Endothelial cell (in vitro differentiated cells): ENCODE data around the gene SRGAP3. TPM values are rescaled to one million over a fixed set of nuclear protein-coding genes. Genes with fewer than 3 reads are reported as not detected.
A peak's percentile ranks its signal among the peaks of the same experiment; 100 is the strongest.

Source experiments
- DNase-seq: peaks from one replicate; pipeline ENCODE4 v3.0.0; 2021; ENCODE audit warnings: low spot score
- H3K27ac Mint-ChIP-seq: one replicate; pipeline ENCODE4 v1.8.0; 2021; ENCODE audit warnings: mixed read lengths, inconsistent platforms; ENCODE audit not compliant: unreplicated experiment
- H3K27me3 Mint-ChIP-seq: one replicate; pipeline ENCODE4 v1.8.0; 2021; ENCODE audit warnings: mild to moderate bottlenecking, moderate library complexity, mixed read lengths, inconsistent platforms; ENCODE audit not compliant: unreplicated experiment
- H3K36me3 Mint-ChIP-seq: one replicate; pipeline ENCODE4 v1.8.0; 2021; ENCODE audit warnings: mild to moderate bottlenecking, low read depth, mixed read lengths, inconsistent platforms; ENCODE audit not compliant: unreplicated experiment
- H3K4me1 Mint-ChIP-seq: one replicate; pipeline ENCODE4 v1.8.0; 2021; ENCODE audit warnings: mild to moderate bottlenecking, mixed read lengths, inconsistent platforms; ENCODE audit not compliant: unreplicated experiment
- H3K4me3 Mint-ChIP-seq: one replicate; pipeline ENCODE4 v1.8.0; 2021; ENCODE audit warnings: mild to moderate bottlenecking, mixed read lengths, inconsistent platforms; ENCODE audit not compliant: unreplicated experiment
- H3K9me3 Mint-ChIP-seq: one replicate; pipeline ENCODE4 v1.8.0; 2021; ENCODE audit warnings: mixed read lengths, inconsistent platforms; ENCODE audit not compliant: unreplicated experiment
- CTCF ChIP-seq: fragments of 200-600 bp; sonication (generic); IDR thresholded peaks from one replicate; pipeline ENCODE4 v1.5.0; 2021; ENCODE audit warnings: antibody characterized with exemption; ENCODE audit not compliant: unreplicated experiment
- total RNA-seq: library from RNA; stranded (reverse); fragmentation: NEBNext Ultra II Directional; extraction: Animal tissue kit (Norgen Biotek cat#: 25700); gene quantifications from one replicate; pipeline ENCODE4 v1.2.1, GENCODE V29; 2021; ENCODE audit not compliant: unreplicated experiment

Gene SRGAP3
- total RNA-seq, 1 donor from 2014 or later, result 12.0 TPM

- no peak for TF ChIP-seq CTCF
- Mint-ChIP-seq H3K4me1 (no peaks in the 10 kb centered on the region), H3K36me3 (no peaks in the 10 kb centered on the region), H3K9me3 (no peaks in the 10 kb centered on the region), H3K4me3 (peak overlapping the region; percentile 19), H3K27me3 (peaks cover 1% of the 10 kb centered on the region), H3K27ac (no peak overlapping the region)
- no peak for DNase-seq
Observed at GRCh38 chr3:9224490-9224889, 25.0 kb downstream of the SRGAP3 start.

GRCh38 chr3:9223672-9224071 lies 25.8 kb downstream of the SRGAP3 start:
- Mint-ChIP-seq H3K27ac (no peak overlapping the region), H3K9me3 (no peaks in the 10 kb centered on the region), H3K4me3 (no peak overlapping the region), H3K27me3 (peaks cover 1% of the 10 kb centered on the region), H3K36me3 (no peaks in the 10 kb centered on the region), H3K4me1 (no peaks in the 10 kb centered on the region)
- TF ChIP-seq CTCF, result no peak
- no peak for DNase-seq

- H3K9me3 Mint-ChIP-seq, result no peaks in the 10 kb centered on the region
- DNase-seq, result no peak
- no peak overlapping the region for H3K27ac Mint-ChIP-seq
- no peaks in the 10 kb centered on the region for H3K36me3 Mint-ChIP-seq
- TF ChIP-seq CTCF, result no peak
- H3K4me3 Mint-ChIP-seq, result no peak overlapping the region
- no peaks in the 10 kb centered on the region for H3K27me3 Mint-ChIP-seq
- H3K4me1 Mint-ChIP-seq, result no peaks in the 10 kb centered on the region
Observed at GRCh38 chr3:9222956-9223639, 26.3 kb downstream of the SRGAP3 start.

- no peak overlapping the region for H3K27ac Mint-ChIP-seq
- H3K4me3 Mint-ChIP-seq, result no peak overlapping the region
- DNase-seq, result no peak
- H3K27me3 Mint-ChIP-seq, result no peaks in the 10 kb centered on the region
- H3K4me1 Mint-ChIP-seq, result no peaks in the 10 kb centered on the region
- no peak for TF ChIP-seq CTCF
- H3K9me3 Mint-ChIP-seq, result no peaks in the 10 kb centered on the region
- H3K36me3 Mint-ChIP-seq, result no peaks in the 10 kb centered on the region
Observed at GRCh38 chr3:9222049-9222448, 27.4 kb downstream of the SRGAP3 start.

GRCh38 chr3:9218514-9218846 lies 31.0 kb downstream of the SRGAP3 start:
- Mint-ChIP-seq H3K4me1 (no peaks in the 10 kb centered on the region), H3K4me3 (no peak overlapping the region), H3K27ac (no peak overlapping the region), H3K27me3 (peaks cover 4% of the 10 kb centered on the region), H3K9me3 (no peaks in the 10 kb centered on the region), H3K36me3 (no peaks in the 10 kb centered on the region)
- DNase-seq, result no peak
- no peak for TF ChIP-seq CTCF
